ENCODE measurements around the gene CAMTA1.

DNA sequence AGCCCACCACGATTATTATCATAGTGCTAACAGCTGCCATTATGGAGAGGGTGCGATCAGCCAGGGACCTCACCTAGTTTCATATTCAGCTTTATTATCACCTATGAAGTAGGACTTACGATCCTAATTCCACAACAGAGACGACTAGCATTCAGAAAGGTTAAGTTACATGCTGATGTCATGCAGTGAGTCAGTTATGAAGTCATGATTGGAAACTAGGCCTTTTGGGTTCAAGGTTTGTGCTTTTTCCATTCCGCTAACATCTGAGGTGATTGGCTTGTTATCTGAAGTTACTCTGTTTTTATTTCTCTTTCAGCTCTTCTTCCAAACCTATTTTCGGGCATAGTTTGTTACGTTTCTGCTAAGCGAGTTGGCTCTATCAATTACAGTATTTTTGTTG, 251.1 kb downstream of the CAMTA1 start:
- TF ChIP-seq POLR2A (IDR thresholded peaks at IDR 0.05; ENCODE audit: low read length) (no peak), GATA1 (IDR thresholded peaks at IDR 0.05; ENCODE audit: low read depth, low read length) (no peak)

Data from erythroblast (primary cell).